MM.1S (cell line): ENCODE results near the gene SIPA1.

Source experiments
- DNase-seq: peaks from one replicate; pipeline ENCODE4 v3.0.0-alpha.2; 2015
- H2AFZ ChIP-seq: fragments of 300-600 bp; sonication (generic); 2 replicates; pipeline ENCODE4 v1.6.0; 2016; ENCODE audit warnings: antibody characterized with exemption, low read length
- H3F3A ChIP-seq: fragments of 300-600 bp; sonication (generic); 2 replicates; pipeline ENCODE4 v1.6.1; 2016; ENCODE audit warnings: mild to moderate bottlenecking, antibody characterized with exemption, low read length, moderate library complexity, mixed read lengths; ENCODE audit not compliant: insufficient read depth
- H3K27ac ChIP-seq: fragments of 300-600 bp; sonication (generic); 2 replicates; pipeline ENCODE4 v1.5.1; 2016; ENCODE audit warnings: mild to moderate bottlenecking, low read length
- H3K27me3 ChIP-seq: fragments of 300-600 bp; sonication (generic); replicated peaks from 2 replicates; pipeline ENCODE4 v1.6.0; 2016; ENCODE audit warnings: low read length; ENCODE audit not compliant: insufficient read depth
- H3K36me3 ChIP-seq: fragments of 300-600 bp; sonication (generic); replicated peaks from 2 replicates; pipeline ENCODE4 v1.6.1; 2016; ENCODE audit warnings: mild to moderate bottlenecking, low read length, mixed read lengths; ENCODE audit not compliant: insufficient read depth
- H3K4me1 ChIP-seq: fragments of 300-600 bp; sonication (generic); 2 replicates; pipeline ENCODE4 v1.6.1; 2016; ENCODE audit warnings: low read length, mixed read lengths
- H3K4me2 ChIP-seq: fragments of 300-600 bp; sonication (generic); 2 replicates; pipeline ENCODE4 v1.6.0; 2016; ENCODE audit warnings: low read depth, low read length
- H3K4me3 ChIP-seq: fragments of 300-600 bp; sonication (generic); 2 replicates; pipeline ENCODE4 v1.5.1; 2016; ENCODE audit warnings: low read length, mixed read lengths
- H3K79me2 ChIP-seq: fragments of 300-600 bp; sonication (generic); 2 replicates; pipeline ENCODE4 v1.6.1; 2016; ENCODE audit warnings: mixed run types, low read length, mixed read lengths
- H3K9ac ChIP-seq: fragments of 300-600 bp; sonication (generic); 2 replicates; pipeline ENCODE4 v1.6.1; 2016; ENCODE audit warnings: low read length, mixed read lengths
- H3K9me2 ChIP-seq: fragments of 300-600 bp; sonication (generic); replicated peaks from 2 replicates; pipeline ENCODE4 v1.6.1; 2016; ENCODE audit warnings: mild to moderate bottlenecking, low read length, mixed read lengths; ENCODE audit not compliant: insufficient read depth
- H3K9me3 ChIP-seq: fragments of 300-600 bp; sonication (generic); replicated peaks from 2 replicates; pipeline ENCODE4 v1.6.1; 2016; ENCODE audit warnings: mild to moderate bottlenecking, low read length, mixed read lengths; ENCODE audit not compliant: insufficient read depth
- H4K20me1 ChIP-seq: fragments of 300-600 bp; sonication (generic); 2 replicates; pipeline ENCODE4 v1.6.1; 2016; ENCODE audit warnings: mild to moderate bottlenecking, low read length, moderate library complexity, mixed read lengths; ENCODE audit not compliant: insufficient read depth
- CTCF ChIP-seq: fragments of 300-600 bp; sonication (generic); IDR thresholded peaks from 2 replicates; pipeline ENCODE4 v1.5.1; 2016; ENCODE audit warnings: antibody characterized with exemption, low read length, mixed read lengths
- EZH2 ChIP-seq: fragments of 300-600 bp; sonication (generic); optimal IDR thresholded peaks from 2 replicates; pipeline ENCODE3; 2017; ENCODE audit warnings: low read depth, mild to moderate bottlenecking, antibody characterized with exemption, low read length, mixed read lengths
- EZH2phosphoT487 ChIP-seq: fragments of 300-600 bp; sonication (generic); IDR thresholded peaks from 2 replicates; pipeline ENCODE4 v1.6.1; 2018; ENCODE audit warnings: antibody characterized with exemption, low read length

Gene SIPA1

GRCh38 chr11:65643971-65644370 lies 6.1 kb downstream of the SIPA1 start:
- H3K36me3 ChIP-seq, result no peaks in the 10 kb centered on the region
- no peak overlapping the region for H3K4me3 ChIP-seq
- H3F3A ChIP-seq, result no peaks in the 10 kb centered on the region
- no peak overlapping the region for H3K4me2 ChIP-seq
- no peaks in the 10 kb centered on the region for H3K9me3 ChIP-seq
- DNase-seq, result no peak
- H3K27me3 ChIP-seq, result no peaks in the 10 kb centered on the region
- no peaks in the 10 kb centered on the region for H4K20me1 ChIP-seq
- TF ChIP-seq CTCF (no peak), EZH2phosphoT487 (no peak), EZH2 (no peak)
- no peak overlapping the region for H2AFZ ChIP-seq
- no peak overlapping the region for H3K27ac ChIP-seq
- no peaks in the 10 kb centered on the region for H3K79me2 ChIP-seq
- H3K9me2 ChIP-seq, result no peaks in the 10 kb centered on the region
- H3K9ac ChIP-seq, result no peak overlapping the region
- no peaks in the 10 kb centered on the region for H3K4me1 ChIP-seq

GRCh38 chr11:65644837-65645236 lies 6.9 kb downstream of the SIPA1 start:
- no peaks in the 10 kb centered on the region for H3F3A ChIP-seq
- DNase-seq, result no peak
- H3K9me3 ChIP-seq, result no peaks in the 10 kb centered on the region
- H3K79me2 ChIP-seq, result no peaks in the 10 kb centered on the region
- H3K4me3 ChIP-seq, result no peak overlapping the region
- no peak overlapping the region for H3K4me2 ChIP-seq
- no peaks in the 10 kb centered on the region for H3K27me3 ChIP-seq
- TF ChIP-seq EZH2, result no peak
- H4K20me1 ChIP-seq, result no peaks in the 10 kb centered on the region
- H3K9ac ChIP-seq, result no peak overlapping the region
- H3K4me1 ChIP-seq, result no peaks in the 10 kb centered on the region
- no peak overlapping the region for H2AFZ ChIP-seq
- H3K36me3 ChIP-seq, result no peaks in the 10 kb centered on the region
- H3K9me2 ChIP-seq, result no peaks in the 10 kb centered on the region
- no peak overlapping the region for H3K27ac ChIP-seq

GRCh38 chr11:65645710-65646109 lies 7.8 kb downstream of the SIPA1 start:
- H3K79me2 ChIP-seq, result no peaks in the 10 kb centered on the region
- no peaks in the 10 kb centered on the region for H3K9me3 ChIP-seq
- no peak overlapping the region for H2AFZ ChIP-seq
- H3K4me1 ChIP-seq, result no peaks in the 10 kb centered on the region
- no peaks in the 10 kb centered on the region for H4K20me1 ChIP-seq
- no peaks in the 10 kb centered on the region for H3F3A ChIP-seq
- H3K27ac ChIP-seq, result no peak overlapping the region
- no peak overlapping the region for H3K4me2 ChIP-seq
- H3K9ac ChIP-seq, result no peak overlapping the region
- no peak overlapping the region for H3K4me3 ChIP-seq
- H3K36me3 ChIP-seq, result no peaks in the 10 kb centered on the region
- no peaks in the 10 kb centered on the region for H3K9me2 ChIP-seq
- no peaks in the 10 kb centered on the region for H3K27me3 ChIP-seq
- TF ChIP-seq EZH2phosphoT487 (no peak), EZH2 (no peak), CTCF (no peak)
- no peak for DNase-seq

- Histone ChIP-seq H3K4me2 (no peak overlapping the region), H3K9me3 (no peaks in the 10 kb centered on the region), H3F3A (peaks cover 3% of the 10 kb centered on the region), H3K4me1 (no peaks in the 10 kb centered on the region), H3K27ac (no peak overlapping the region), H4K20me1 (no peaks in the 10 kb centered on the region), H3K9me2 (no peaks in the 10 kb centered on the region), H3K4me3 (no peak overlapping the region), H3K36me3 (no peaks in the 10 kb centered on the region), H3K79me2 (no peaks in the 10 kb centered on the region), H2AFZ (no peak overlapping the region), H3K9ac (no peak overlapping the region), H3K27me3 (no peaks in the 10 kb centered on the region)
- TF ChIP-seq EZH2, result no peak
- TF ChIP-seq EZH2phosphoT487, result no peak
- no peak for DNase-seq
Observed at GRCh38 chr11:65646288-65646957, 8.5 kb downstream of the SIPA1 start.
